Prostate gland (tissue), 2 donors: ENCODE data around the gene BMI1.
A peak's percentile ranks its signal among the peaks of the same experiment; 100 is the strongest.

Source experiments
- CTCF ChIP-seq, 4 experiments: fragments of 200-600 bp in 2 of 4; fragments of 450-650 bp in 2 of 4; sonication (generic) in 2 of 4; IDR thresholded peaks; 1 replicate in 3 of 4; 2 replicates in 1 of 4; pipeline ENCODE4 v1.5.1; 2016 to 2019; ENCODE audit warnings: antibody characterized with exemption in 4 of 4, mild to moderate bottlenecking in 2 of 4, moderate library complexity in 2 of 4
- POLR2A ChIP-seq: fragments of 450-650 bp; IDR thresholded peaks from one replicate; pipeline ENCODE4 v1.6.1; 2016; ENCODE audit warnings: antibody characterized with exemption, mild to moderate bottlenecking

DNA sequence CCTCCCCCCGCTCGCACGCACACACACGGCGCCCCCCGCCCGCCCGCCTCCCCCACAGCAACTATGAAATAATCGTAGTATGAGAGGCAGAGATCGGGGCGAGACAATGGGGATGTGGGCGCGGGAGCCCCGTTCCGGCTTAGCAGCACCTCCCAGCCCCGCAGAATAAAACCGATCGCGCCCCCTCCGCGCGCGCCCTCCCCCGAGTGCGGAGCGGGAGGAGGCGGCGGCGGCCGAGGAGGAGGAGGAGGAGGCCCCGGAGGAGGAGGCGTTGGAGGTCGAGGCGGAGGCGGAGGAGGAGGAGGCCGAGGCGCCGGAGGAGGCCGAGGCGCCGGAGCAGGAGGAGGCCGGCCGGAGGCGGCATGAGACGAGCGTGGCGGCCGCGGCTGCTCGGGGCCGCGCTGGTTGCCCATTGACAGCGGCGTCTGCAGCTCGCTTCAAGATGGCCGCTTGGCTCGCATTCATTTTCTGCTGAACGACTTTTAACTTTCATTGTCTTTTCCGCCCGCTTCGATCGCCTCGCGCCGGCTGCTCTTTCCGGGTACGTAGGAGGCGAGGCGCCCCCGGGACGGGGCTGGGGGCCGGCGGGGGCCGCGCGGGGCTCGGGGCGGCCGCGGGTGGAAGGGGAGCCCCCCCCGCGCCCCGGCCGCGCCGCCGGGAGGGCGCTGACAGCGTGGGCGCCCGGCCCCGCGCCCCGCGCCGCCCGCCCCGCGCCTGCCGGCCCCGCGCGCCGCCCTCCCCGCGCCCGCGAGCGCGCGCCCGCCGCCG, 441 bp downstream of the BMI1 start:
- peak in 1 of 4 experiments; percentile 19 for TF ChIP-seq CTCF (IDR thresholded peaks at IDR 0.05)
- peak; percentile 31 for TF ChIP-seq POLR2A
